ENCODE results near the gene APH1B.

Gene APH1B

GRCh38 chr15:63254991-63255390 is 22.4 kb upstream of the APH1B start:
- no peak for DNase-seq

GRCh38 chr15:63255489-63255990 is 21.9 kb upstream of the APH1B start:
- DNase-seq: no peak

GRCh38 chr15:63256433-63257274 is 20.8 kb upstream of the APH1B start:
- DNase-seq: no peak

GRCh38 chr15:63258658-63259057 is 18.7 kb upstream of the APH1B start:
- DNase-seq: no peak

- DNase-seq: no peak
Measured at GRCh38 chr15:63260791-63261190, 16.6 kb upstream of the APH1B start.

- DNase-seq: no peak
Measured at GRCh38 chr15:63261311-63261710, 16.1 kb upstream of the APH1B start.

GRCh38 chr15:63263519-63263918 is 13.9 kb upstream of the APH1B start:
- DNase-seq: no peak

- DNase-seq: no peak
Measured at GRCh38 chr15:63264688-63265293, 12.6 kb upstream of the APH1B start.

- DNase-seq: no peak
Measured at GRCh38 chr15:63274427-63274826, 3.0 kb upstream of the APH1B start.

- no peak for DNase-seq
Measured at GRCh38 chr15:63276342-63277037, 915 bp upstream of the APH1B start.

GRCh38 chr15:63277893-63278456 is 570 bp downstream of the APH1B start:
- DNase-seq: no peak

- DNase-seq: no peak
Measured at GRCh38 chr15:63283126-63283525, 5.7 kb downstream of the APH1B start.

- DNase-seq: no peak
Measured at GRCh38 chr15:63284335-63284734, 6.9 kb downstream of the APH1B start.

- DNase-seq: no peak
Measured at GRCh38 chr15:63287109-63287508, 9.7 kb downstream of the APH1B start.

GRCh38 chr15:63288342-63288741 is 10.9 kb downstream of the APH1B start:
- DNase-seq: no peak

GRCh38 chr15:63288778-63289378 is 11.5 kb downstream of the APH1B start:
- no peak for DNase-seq

GRCh38 chr15:63291507-63291906 is 14.1 kb downstream of the APH1B start:
- DNase-seq: no peak

- no peak for DNase-seq
Measured at GRCh38 chr15:63292241-63292640, 14.8 kb downstream of the APH1B start.

GRCh38 chr15:63292771-63293170 is 15.4 kb downstream of the APH1B start:
- DNase-seq: no peak

GRCh38 chr15:63294359-63294758 is 17.0 kb downstream of the APH1B start:
- no peak for DNase-seq

- no peak for DNase-seq
Measured at GRCh38 chr15:63295341-63295740, 17.9 kb downstream of the APH1B start.

GRCh38 chr15:63296195-63296594 is 18.8 kb downstream of the APH1B start:
- DNase-seq: no peak
